ENCODE measurements around the gene TUBD1.
"Not testable (repeated sequence)": the region's sequence is repeated elsewhere in the genome, so short reads cannot be mapped to it uniquely, and the experiment has no call there.

Gene TUBD1

GRCh38 chr17:59852847-59853167 lies 39.9 kb downstream of the TUBD1 start:
- not testable (repeated sequence) for H3K4me3 ChIP-seq (ENCODE audit: low read length); H3K27ac ChIP-seq (ENCODE audit: low read length); H3K9ac ChIP-seq (ENCODE audit: low read length); H3K36me3 ChIP-seq (ENCODE audit: control insufficient read depth, low read depth, low read length); H3K9me3 ChIP-seq (ENCODE audit: control insufficient read depth, low read depth, low read length); H3K27me3 ChIP-seq (ENCODE audit: control insufficient read depth, insufficient read depth, low read length)
- H3K4me1 ChIP-seq (ENCODE audit: control insufficient read depth, low read depth, low read length), result peaks cover 14% of the 10 kb centered on the region

DNA sequence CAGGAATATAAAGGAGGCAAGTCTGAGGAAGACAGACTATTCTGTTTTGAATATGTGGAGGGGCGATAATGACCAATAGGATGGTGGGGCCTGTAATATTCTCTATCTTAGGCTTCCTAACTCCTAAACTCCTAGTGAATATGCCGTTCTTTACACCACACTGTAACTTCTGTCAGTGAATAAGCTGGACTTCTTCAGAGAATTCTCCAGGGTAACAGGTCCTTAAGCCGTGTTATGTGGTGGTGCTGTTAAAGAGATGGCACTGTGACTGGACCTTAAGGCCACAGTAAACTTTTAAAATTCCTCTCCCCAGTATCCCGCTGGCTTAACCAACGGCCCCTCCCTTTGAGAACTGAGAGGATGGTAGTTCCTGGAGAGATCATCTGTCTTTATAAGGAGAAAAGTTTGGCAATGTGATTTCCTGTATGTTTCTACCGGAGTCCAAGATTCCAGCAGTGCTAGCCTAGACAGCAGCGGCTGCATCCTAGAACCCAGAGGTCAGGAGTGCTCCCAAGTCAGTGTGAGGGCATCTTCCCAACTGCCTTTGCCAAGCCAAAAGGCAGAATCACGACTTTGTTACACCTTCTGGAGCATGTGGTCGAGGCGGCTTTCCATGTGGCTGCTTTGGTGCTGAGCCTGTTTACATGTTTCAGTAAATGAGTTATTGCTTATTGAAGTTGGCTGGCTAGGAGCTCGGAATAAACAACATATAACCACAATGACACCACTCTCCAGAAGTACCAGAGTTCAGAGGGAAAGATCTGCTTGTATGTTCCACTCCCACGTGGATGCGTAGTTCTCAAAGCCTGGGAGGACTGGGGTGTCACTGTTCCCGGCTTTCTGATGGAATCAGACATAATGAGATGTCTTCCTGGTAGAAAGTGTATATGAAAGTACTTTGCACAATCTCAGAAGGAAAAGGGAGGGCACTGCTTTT lies 41.0 kb downstream of the TUBD1 start:
- no peak overlapping the region for H3K9ac ChIP-seq (ENCODE audit: low read length)
- no peak overlapping the region for H3K4me3 ChIP-seq (ENCODE audit: low read length)
- peaks cover 8% of the 10 kb centered on the region for H3K4me1 ChIP-seq (ENCODE audit: control insufficient read depth, low read depth, low read length)
- H3K9me3 ChIP-seq (ENCODE audit: control insufficient read depth, low read depth, low read length), result no peaks in the 10 kb centered on the region
- H3K27me3 ChIP-seq (ENCODE audit: control insufficient read depth, insufficient read depth, low read length), result no peaks in the 10 kb centered on the region
- H3K36me3 ChIP-seq (ENCODE audit: control insufficient read depth, low read depth, low read length), result no peaks in the 10 kb centered on the region
- no peak overlapping the region for H3K27ac ChIP-seq (ENCODE audit: low read length)

GRCh38 chr17:59850311-59850710 lies 42.4 kb downstream of the TUBD1 start:
- not testable (repeated sequence) for H3K36me3 ChIP-seq (ENCODE audit: control insufficient read depth, low read depth, low read length); H3K9me3 ChIP-seq (ENCODE audit: control insufficient read depth, low read depth, low read length); H3K27me3 ChIP-seq (ENCODE audit: control insufficient read depth, insufficient read depth, low read length); H3K9ac ChIP-seq (ENCODE audit: low read length); H3K27ac ChIP-seq (ENCODE audit: low read length); H3K4me3 ChIP-seq (ENCODE audit: low read length)
- H3K4me1 ChIP-seq (ENCODE audit: control insufficient read depth, low read depth, low read length), result peaks cover 19% of the 10 kb centered on the region

- no peak overlapping the region for H3K9ac ChIP-seq (ENCODE audit: low read length)
Observed at GRCh38 chr17:59848778-59849177, 44.0 kb downstream of the TUBD1 start.

GRCh38 chr17:59848385-59848668 lies 44.4 kb downstream of the TUBD1 start:
- H3K36me3 ChIP-seq (ENCODE audit: control insufficient read depth, low read depth, low read length), result no peaks in the 10 kb centered on the region
- H3K27me3 ChIP-seq (ENCODE audit: control insufficient read depth, insufficient read depth, low read length), result no peaks in the 10 kb centered on the region
- H3K9ac ChIP-seq (ENCODE audit: low read length), result no peak overlapping the region
- no peak overlapping the region for H3K4me3 ChIP-seq (ENCODE audit: low read length)
- no peaks in the 10 kb centered on the region for H3K9me3 ChIP-seq (ENCODE audit: control insufficient read depth, low read depth, low read length)
- H3K27ac ChIP-seq (ENCODE audit: low read length), result no peak overlapping the region
- peaks cover 17% of the 10 kb centered on the region for H3K4me1 ChIP-seq (ENCODE audit: control insufficient read depth, low read depth, low read length)

More at GRCh38 chr17:59848778-59849177, 44.0 kb downstream of the TUBD1 start:
- Histone ChIP-seq H3K27ac (ENCODE audit: low read length) (no peak overlapping the region), H3K36me3 (ENCODE audit: control insufficient read depth, low read depth, low read length) (no peaks in the 10 kb centered on the region), H3K27me3 (ENCODE audit: control insufficient read depth, insufficient read depth, low read length) (no peaks in the 10 kb centered on the region), H3K4me3 (ENCODE audit: low read length) (no peak overlapping the region), H3K4me1 (ENCODE audit: control insufficient read depth, low read depth, low read length) (peaks cover 20% of the 10 kb centered on the region), H3K9me3 (ENCODE audit: control insufficient read depth, low read depth, low read length) (no peaks in the 10 kb centered on the region)

- no peaks in the 10 kb centered on the region for H3K36me3 ChIP-seq (ENCODE audit: control insufficient read depth, low read depth, low read length)
- H3K4me1 ChIP-seq (ENCODE audit: control insufficient read depth, low read depth, low read length), result peaks cover 16% of the 10 kb centered on the region
- no peak overlapping the region for H3K4me3 ChIP-seq (ENCODE audit: low read length)
- H3K9ac ChIP-seq (ENCODE audit: low read length), result no peak overlapping the region
- no peaks in the 10 kb centered on the region for H3K9me3 ChIP-seq (ENCODE audit: control insufficient read depth, low read depth, low read length)
- H3K27ac ChIP-seq (ENCODE audit: low read length), result no peak overlapping the region
- no peaks in the 10 kb centered on the region for H3K27me3 ChIP-seq (ENCODE audit: control insufficient read depth, insufficient read depth, low read length)
Observed at GRCh38 chr17:59846394-59847165, 46.2 kb downstream of the TUBD1 start.

GRCh38 chr17:59845595-59846393 lies 46.9 kb downstream of the TUBD1 start:
- Histone ChIP-seq H3K4me3 (ENCODE audit: low read length) (no peak overlapping the region), H3K27ac (ENCODE audit: low read length) (peak overlapping the region; percentile 3), H3K9ac (ENCODE audit: low read length) (no peak overlapping the region), H3K9me3 (ENCODE audit: control insufficient read depth, low read depth, low read length) (no peaks in the 10 kb centered on the region), H3K36me3 (ENCODE audit: control insufficient read depth, low read depth, low read length) (no peaks in the 10 kb centered on the region), H3K4me1 (ENCODE audit: control insufficient read depth, low read depth, low read length) (peaks cover 23% of the 10 kb centered on the region), H3K27me3 (ENCODE audit: control insufficient read depth, insufficient read depth, low read length) (no peaks in the 10 kb centered on the region)

- H3K9ac ChIP-seq (ENCODE audit: low read length), result no peak overlapping the region
- H3K4me3 ChIP-seq (ENCODE audit: low read length), result no peak overlapping the region
- peaks cover 3% of the 10 kb centered on the region for H3K36me3 ChIP-seq (ENCODE audit: control insufficient read depth, low read depth, low read length)
- H3K9me3 ChIP-seq (ENCODE audit: control insufficient read depth, low read depth, low read length), result no peaks in the 10 kb centered on the region
- H3K27ac ChIP-seq (ENCODE audit: low read length), result peak overlapping the region; percentile 3
- H3K27me3 ChIP-seq (ENCODE audit: control insufficient read depth, insufficient read depth, low read length), result no peaks in the 10 kb centered on the region
- peaks cover 24% of the 10 kb centered on the region for H3K4me1 ChIP-seq (ENCODE audit: control insufficient read depth, low read depth, low read length)
Observed at GRCh38 chr17:59844884-59845594, 47.7 kb downstream of the TUBD1 start.

GRCh38 chr17:59842901-59843652 lies 49.7 kb downstream of the TUBD1 start:
- peaks cover 24% of the 10 kb centered on the region for H3K4me1 ChIP-seq (ENCODE audit: control insufficient read depth, low read depth, low read length)
- no peak overlapping the region for H3K27ac ChIP-seq (ENCODE audit: low read length)
- H3K9ac ChIP-seq (ENCODE audit: low read length), result no peak overlapping the region
- H3K27me3 ChIP-seq (ENCODE audit: control insufficient read depth, insufficient read depth, low read length), result no peaks in the 10 kb centered on the region
- H3K36me3 ChIP-seq (ENCODE audit: control insufficient read depth, low read depth, low read length), result peaks cover 11% of the 10 kb centered on the region
- no peak overlapping the region for H3K4me3 ChIP-seq (ENCODE audit: low read length)
- H3K9me3 ChIP-seq (ENCODE audit: control insufficient read depth, low read depth, low read length), result no peaks in the 10 kb centered on the region

DNA sequence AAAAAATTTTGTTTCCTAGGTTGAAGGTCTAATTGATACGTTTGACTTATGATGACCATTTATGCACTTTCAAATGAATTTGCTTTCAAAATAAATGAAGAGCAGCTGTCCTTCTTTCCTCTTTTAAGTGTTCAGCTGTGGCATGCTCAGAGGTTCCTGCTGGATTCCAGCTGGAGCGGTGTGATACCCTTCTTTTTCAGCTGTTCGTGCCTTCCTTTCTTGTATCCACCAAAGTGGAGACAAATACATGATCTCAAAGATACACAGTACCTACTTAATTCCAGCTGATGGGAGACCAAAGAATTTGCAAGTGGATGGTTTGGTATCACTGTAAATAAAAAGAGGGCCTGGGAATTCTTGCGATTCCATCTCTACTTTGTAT lies 50.9 kb downstream of the TUBD1 start:
- H3K27me3 ChIP-seq (ENCODE audit: control insufficient read depth, insufficient read depth, low read length); H3K9me3 ChIP-seq (ENCODE audit: control insufficient read depth, low read depth, low read length); H3K27ac ChIP-seq (ENCODE audit: low read length); H3K4me3 ChIP-seq (ENCODE audit: low read length); H3K9ac ChIP-seq (ENCODE audit: low read length): not testable (repeated sequence)
- H3K36me3 ChIP-seq (ENCODE audit: control insufficient read depth, low read depth, low read length), result peaks cover 11% of the 10 kb centered on the region
- H3K4me1 ChIP-seq (ENCODE audit: control insufficient read depth, low read depth, low read length), result peaks cover 30% of the 10 kb centered on the region
